ENCODE results near the gene IQSEC1. TPM values are rescaled to one million over a fixed set of nuclear protein-coding genes. Genes with fewer than 3 reads are reported as not detected.

Gene IQSEC1
- total RNA-seq, 1 experiment from 2014 or later: 28.1 TPM

DNA sequence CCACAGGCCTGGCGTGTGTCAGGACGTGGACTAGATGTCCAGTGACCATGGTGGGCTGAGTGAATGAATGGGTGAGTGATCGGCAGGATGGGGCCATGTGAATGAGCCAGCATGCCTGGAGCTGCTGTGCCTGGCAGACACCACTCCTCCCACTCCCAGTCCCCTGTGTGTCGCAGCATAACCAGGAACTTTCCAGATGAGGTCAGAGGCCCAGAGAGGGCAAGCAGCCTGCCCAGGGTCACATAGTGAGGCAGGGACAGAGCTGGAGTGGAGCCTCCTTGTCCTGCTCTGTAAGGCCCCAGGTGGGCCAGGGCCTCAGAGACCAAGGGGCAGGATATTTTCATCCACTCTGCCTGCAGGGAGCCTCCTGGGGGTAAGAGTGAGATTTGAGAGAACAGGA is 6.4 kb downstream of the IQSEC1 start:
- intact Hi-C loops (cut with micrococcal nuclease): no loop called here

DNA sequence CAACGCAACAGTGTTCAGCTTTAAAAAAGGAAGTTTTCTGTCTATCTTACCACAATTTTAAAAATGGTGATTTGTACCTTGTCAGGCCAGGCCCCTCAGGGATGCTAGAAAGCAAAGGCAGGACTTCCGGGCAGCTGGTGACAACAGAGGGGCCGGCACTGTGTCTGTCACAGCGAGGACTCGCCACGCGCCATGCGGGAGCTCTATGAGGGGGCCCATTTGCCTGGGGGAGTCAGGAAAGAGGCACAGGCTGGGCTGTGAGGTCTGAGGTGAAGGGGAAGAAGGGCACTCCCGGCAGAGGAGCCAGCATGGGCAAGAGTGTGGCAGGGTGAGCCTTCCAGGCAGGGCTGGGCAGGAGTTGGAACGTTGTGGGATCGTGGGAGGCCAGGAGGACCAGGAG is 7.0 kb downstream of the IQSEC1 start:
- CTCF ChIA-PET: no interaction called here

More for the DNA sequence above, 6.4 kb downstream of the IQSEC1 start:
- no peak overlapping the region for H2AFZ ChIP-seq (ENCODE audit: low read depth, low read length, poor library complexity, severe bottlenecking)
- no peak for ATAC-seq
- H4K20me1 ChIP-seq (ENCODE audit: insufficient read depth): no peaks in the 10 kb centered on the region
- no peaks in the 10 kb centered on the region for H3K9me3 ChIP-seq (ENCODE audit: control insufficient read depth in 1 of 2, insufficient read depth in 1 of 2, low read depth in 1 of 2, low read length in 2 of 2)
- TF ChIP-seq, protein P1, sequence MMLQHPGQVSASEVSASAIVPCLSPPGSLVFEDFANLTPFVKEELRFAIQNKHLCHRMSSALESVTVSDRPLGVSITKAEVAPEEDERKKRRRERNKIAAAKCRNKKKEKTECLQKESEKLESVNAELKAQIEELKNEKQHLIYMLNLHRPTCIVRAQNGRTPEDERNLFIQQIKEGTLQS (IDR thresholded peaks at IDR 0.05): no peak
- TF ChIP-seq CBX3 (IDR thresholded peaks at IDR 0.05; ENCODE audit: low read depth): no peak
- no peak for TF ChIP-seq SRF (IDR thresholded peaks at IDR 0.05; ENCODE audit: low read depth)
- TF ChIP-seq EZH2phosphoT487 (IDR thresholded peaks at IDR 0.05; ENCODE audit: borderline replicate concordance): no peak
- no peak for TF ChIP-seq CEBPB (IDR thresholded peaks at IDR 0.05; ENCODE audit: low read depth)
- TF ChIP-seq TCF7L2 (IDR thresholded peaks at IDR 0.05; ENCODE audit: borderline replicate concordance, extremely low read depth, insufficient read depth, insufficient read length): no peak
- no peak for TF ChIP-seq FOSL1 (IDR thresholded peaks at IDR 0.05; ENCODE audit: low read depth)
- TF ChIP-seq RAD21 (IDR thresholded peaks at IDR 0.05; ENCODE audit: low read depth): no peak
- TF ChIP-seq YY1 (IDR thresholded peaks at IDR 0.05; ENCODE audit: extremely low read depth, insufficient replicate concordance, low read depth, low read length): no peak
- TF ChIP-seq JUND (IDR thresholded peaks at IDR 0.05): no peak
- no peak for TF ChIP-seq POLR2A (IDR thresholded peaks at IDR 0.05; ENCODE audit: borderline replicate concordance, extremely low read depth, insufficient read depth, insufficient read length)
- no peak for TF ChIP-seq EZH2 (IDR thresholded peaks at IDR 0.05)
- H3K36me3 ChIP-seq (ENCODE audit: control insufficient read depth in 1 of 2, insufficient read depth in 2 of 2, low read length in 2 of 2): no peaks in the 10 kb centered on the region
- no peak for DNase-seq (ENCODE audit: low read depth, low spot score)
- ChIA-PET POLR2A (no interaction called here), RAD21 (ENCODE audit: low non-redundant PET in 1 of 2, low total read pairs in 2 of 2, uncharacterized antibody in 2 of 2, unreplicated experiment in 2 of 2) (no interaction called here), CTCF (no interaction called here)
- peaks cover 10 to 12% of the 10 kb centered on the region in 2 experiments for H3K4me1 ChIP-seq (ENCODE audit: control insufficient read depth in 1 of 2, insufficient read depth in 2 of 2, low read length in 2 of 2)
- H3K9ac ChIP-seq (ENCODE audit: low read length): no peak overlapping the region
- H3K4me2 ChIP-seq (ENCODE audit: low read length): no peak overlapping the region
- no peak overlapping the region for H3K4me3 ChIP-seq (replicated peaks in 1 of 2; ENCODE audit: low read depth in 1 of 2, low read length in 2 of 2)
- H3K27ac ChIP-seq (ENCODE audit: low read depth, low read length): no peak overlapping the region
- H3K27me3 ChIP-seq (ENCODE audit: insufficient read depth, low read length): no peaks in the 10 kb centered on the region
- no peaks in the 10 kb centered on the region for H3K9me2 ChIP-seq (ENCODE audit: insufficient read depth)
- no TSS peak for BruUV-seq (replicated peaks)
- no peaks in the 10 kb centered on the region for H3K79me2 ChIP-seq (ENCODE audit: insufficient read depth, low read length)

More for the DNA sequence above, 7.0 kb downstream of the IQSEC1 start:
- H3K36me3 ChIP-seq (ENCODE audit: control insufficient read depth in 1 of 2, insufficient read depth in 2 of 2, low read length in 2 of 2): no peaks in the 10 kb centered on the region
- H3K27ac ChIP-seq (ENCODE audit: low read depth, low read length): no peak overlapping the region
- intact Hi-C loops (cut with micrococcal nuclease): no loop called here
- no peaks in the 10 kb centered on the region for H3K9me2 ChIP-seq (ENCODE audit: insufficient read depth)
- H3K79me2 ChIP-seq (ENCODE audit: insufficient read depth, low read length): no peaks in the 10 kb centered on the region
- peaks cover 10 to 12% of the 10 kb centered on the region in 2 experiments for H3K4me1 ChIP-seq (ENCODE audit: control insufficient read depth in 1 of 2, insufficient read depth in 2 of 2, low read length in 2 of 2)
- H3K4me3 ChIP-seq (replicated peaks in 1 of 2; ENCODE audit: low read depth in 1 of 2, low read length in 2 of 2): no peak overlapping the region
- H2AFZ ChIP-seq (ENCODE audit: low read depth, low read length, poor library complexity, severe bottlenecking): no peak overlapping the region
- H3K4me2 ChIP-seq (ENCODE audit: low read length): no peak overlapping the region
- no peak overlapping the region for H3K9ac ChIP-seq (ENCODE audit: low read length)
- TF ChIP-seq EZH2phosphoT487 (IDR thresholded peaks at IDR 0.05; ENCODE audit: borderline replicate concordance) (no peak), EZH2 (IDR thresholded peaks at IDR 0.05) (no peak), JUND (IDR thresholded peaks at IDR 0.05) (no peak), FOSL1 (IDR thresholded peaks at IDR 0.05; ENCODE audit: low read depth) (no peak), ZFX (IDR thresholded peaks at IDR 0.05) (no peak), POLR2A (IDR thresholded peaks at IDR 0.05; ENCODE audit: borderline replicate concordance, extremely low read depth, insufficient read depth, insufficient read length) (no peak)
- TF ChIP-seq, protein P2, sequence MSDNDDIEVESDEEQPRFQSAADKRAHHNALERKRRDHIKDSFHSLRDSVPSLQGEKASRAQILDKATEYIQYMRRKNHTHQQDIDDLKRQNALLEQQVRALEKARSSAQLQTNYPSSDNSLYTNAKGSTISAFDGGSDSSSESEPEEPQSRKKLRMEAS (IDR thresholded peaks at IDR 0.05): no peak
- RAD21 ChIA-PET (ENCODE audit: low non-redundant PET in 1 of 2, low total read pairs in 2 of 2, uncharacterized antibody in 2 of 2, unreplicated experiment in 2 of 2): no interaction called here
- BruUV-seq (replicated peaks): no TSS peak
- POLR2A ChIA-PET: no interaction called here
- no peaks in the 10 kb centered on the region for H3K27me3 ChIP-seq (ENCODE audit: insufficient read depth, low read length)
- H4K20me1 ChIP-seq (ENCODE audit: insufficient read depth): no peaks in the 10 kb centered on the region
- DNase-seq (ENCODE audit: low read depth, low spot score) (no peak), ATAC-seq (no peak)
- H3K9me3 ChIP-seq (ENCODE audit: control insufficient read depth in 1 of 2, insufficient read depth in 1 of 2, low read depth in 1 of 2, low read length in 2 of 2): no peaks in the 10 kb centered on the region
